Endothelial cell of umbilical vein (primary cell): ENCODE results near the gene ELANE. TPM values are rescaled to one million over a fixed set of nuclear protein-coding genes. Genes with fewer than 3 reads are reported as not detected.

Source experiments
- BruUV-seq: library from RNA; stranded (reverse); fragments of 400-500 nt; replicated peaks from 2 replicates; lab custom pipeline; 2021; lab: Mats Ljungman, UMichigan
- CTCF ChIA-PET: fragments of 300-600, 350-600 bp; sonication (Branson Sonifier 250); formaldehyde crosslinking; loops from one replicate; lab custom pipeline; 2021; ENCODE audit warnings: antibody characterized with exemption, inconsistent platforms; lab: Charles Lee
- POLR2A ChIA-PET: fragments of 300-600, 350-600 bp; sonication (Branson Sonifier 250); formaldehyde crosslinking; loops from one replicate; lab custom pipeline; 2021; ENCODE audit warnings: antibody characterized with exemption, inconsistent platforms; lab: Charles Lee
- DNase-seq: peaks from one replicate; pipeline ENCODE4 v3.0.0-alpha.2; 2011; ENCODE audit warnings: low read depth, low spot score
- FAIRE-seq: peaks from 2 replicates; lab custom pipeline; 2011; peaks lifted over from hg19 to GRCh38; lab: Jason Lieb, UNC
- H2AFZ ChIP-seq: 2 replicates; pipeline ENCODE4 v1.6.0; 2012; ENCODE audit warnings: low read depth, low read length, control low read depth, inconsistent platforms
- H3K27ac ChIP-seq: 2 replicates; pipeline ENCODE4 v1.5.1; 2011; ENCODE audit warnings: low read depth, mild to moderate bottlenecking, control low read depth, low read length, moderate library complexity; ENCODE audit not compliant: insufficient read depth
- H3K27me3 ChIP-seq, 2 experiments: 2 replicates each; pipeline versions ENCODE4 v1.6.0 to v1.6.1; 2011; ENCODE audit warnings: low read length in 2 of 2, mixed read lengths in 1 of 2; ENCODE audit not compliant: control insufficient read depth in 2 of 2, insufficient read depth in 2 of 2
- H3K36me3 ChIP-seq, 2 experiments: 2 replicates in 1 of 2; 3 replicates in 1 of 2; pipeline ENCODE4 v1.5.1; 2011; ENCODE audit warnings: low read length in 2 of 2, mild to moderate bottlenecking in 1 of 2, moderate library complexity in 1 of 2; ENCODE audit not compliant: control insufficient read depth in 2 of 2, insufficient read depth in 2 of 2; ENCODE audit errors: extremely low read depth in 1 of 2
- H3K4me1 ChIP-seq: 3 replicates; pipeline ENCODE4 v1.5.1; 2011; ENCODE audit warnings: mild to moderate bottlenecking, low read length; ENCODE audit not compliant: control insufficient read depth, insufficient read depth; ENCODE audit errors: extremely low read depth
- H3K4me2 ChIP-seq: 2 replicates; pipeline ENCODE4 v1.6.1; 2011; ENCODE audit warnings: low read length, control low read depth, mixed read lengths; ENCODE audit not compliant: insufficient read depth
- H3K4me3 ChIP-seq, 3 experiments: fragments of 200-600 bp in 1 of 3; sonication (generic), shearing (Covaris generic) in 1 of 3; replicated peaks in 1 of 3; 2 replicates each; pipeline ENCODE4 v1.5.1; 2011 to 2016; ENCODE audit warnings: control low read depth in 3 of 3, low read length in 3 of 3, mild to moderate bottlenecking in 2 of 3, inconsistent platforms in 1 of 3, low read depth in 1 of 3, moderate library complexity in 1 of 3; ENCODE audit not compliant: insufficient read depth in 1 of 3
- H3K79me2 ChIP-seq: 2 replicates; pipeline ENCODE4 v1.6.0; 2012; ENCODE audit warnings: low read length, inconsistent platforms; ENCODE audit not compliant: control insufficient read depth, insufficient read depth
- H3K9ac ChIP-seq: replicated peaks from 2 replicates; pipeline ENCODE3; 2011; ENCODE audit warnings: low read length, control low read depth; ENCODE audit not compliant: insufficient read depth; ENCODE audit errors: extremely low read depth
- H3K9me1 ChIP-seq: replicated peaks from 3 replicates; pipeline ENCODE4 v1.6.0; 2011; ENCODE audit warnings: mild to moderate bottlenecking, low read length; ENCODE audit not compliant: control insufficient read depth, insufficient read depth; ENCODE audit errors: extremely low read depth
- H3K9me3 ChIP-seq: replicated peaks from 2 replicates; pipeline ENCODE4 v1.5.1; 2012; ENCODE audit warnings: low read length, inconsistent platforms; ENCODE audit not compliant: control insufficient read depth, insufficient read depth
- H4K20me1 ChIP-seq: replicated peaks from 2 replicates; pipeline ENCODE3; 2011; ENCODE audit warnings: mild to moderate bottlenecking, low read length; ENCODE audit not compliant: control insufficient read depth, insufficient read depth; ENCODE audit errors: extremely low read depth
- CTCF ChIP-seq, 2 donors: IDR thresholded peaks; 1 replicate in 1 of 2; 2 replicates in 1 of 2; pipeline ENCODE4 v1.5.1; 2011; ENCODE audit warnings: low read length in 2 of 2, mild to moderate bottlenecking in 2 of 2, moderate library complexity in 2 of 2, control low read depth in 1 of 2, inconsistent platforms in 1 of 2, low read depth in 1 of 2; ENCODE audit not compliant: insufficient read depth in 1 of 2; ENCODE audit errors: extremely low read depth in 1 of 2
- EZH2 ChIP-seq: IDR thresholded peaks from 2 replicates; pipeline ENCODE4 v1.6.1; 2012; ENCODE audit warnings: borderline replicate concordance, low read depth, mild to moderate bottlenecking, moderate library complexity, low read length, inconsistent platforms; ENCODE audit not compliant: severe bottlenecking
- GATA2 ChIP-seq: IDR thresholded peaks from 2 replicates; pipeline ENCODE4 v1.7.0; 2011; ENCODE audit warnings: low read depth, mild to moderate bottlenecking, moderate library complexity, mixed read lengths, low read length; ENCODE audit not compliant: insufficient read length, insufficient read depth
- JUN ChIP-seq: IDR thresholded peaks from 2 replicates; pipeline ENCODE4 v1.6.1; 2011; ENCODE audit warnings: borderline replicate concordance, low read depth; ENCODE audit not compliant: insufficient read length, insufficient read depth
- MAX ChIP-seq: IDR thresholded peaks from 2 replicates; pipeline ENCODE4 v1.6.1; 2011; ENCODE audit not compliant: insufficient read depth, insufficient read length
- MYC ChIP-seq: IDR thresholded peaks from one replicate; pipeline ENCODE4 v1.6.1; 2011; ENCODE audit warnings: mild to moderate bottlenecking, low read depth, low read length
- POLR2A ChIP-seq: IDR thresholded peaks from 2 replicates; pipeline ENCODE4 v1.6.1; 2012; ENCODE audit warnings: low read depth, mild to moderate bottlenecking, control low read depth, low read length
- POLR2AphosphoS5 ChIP-seq: IDR thresholded peaks from 2 replicates; pipeline ENCODE4 v1.6.1; 2012; ENCODE audit warnings: low read depth, mild to moderate bottlenecking, control low read depth, low read length, moderate library complexity; ENCODE audit not compliant: insufficient read depth
- dilution Hi-C: fragments of 300-500 bp; cut with MboI; formaldehyde crosslinking; loops from one replicate; pipeline ENCODE4 v1.15.0; 2019; ENCODE audit warnings: low sequenced_read_pairs; ENCODE audit not compliant: extremely low pct_ligation_motif_present
- intact Hi-C: fragments of 100-400 bp; cut with micrococcal nuclease; formaldehyde crosslinking; loops from one replicate; pipeline ENCODE4 v1.10.0; 2022
- polyA plus RNA-seq, 4 experiments: library from polyadenylated mRNA; depleted of rRNA in 3 of 4; stranded (reverse) in 3 of 4; unstranded in 1 of 4; fragments of >200 nt; gene quantifications; 2 replicates each; pipeline versions ENCODE4 v1.2.1 to v1.2.3, GENCODE V29; 2011 to 2012; ENCODE audit warnings: missing spikeins in 1 of 4
- total RNA-seq: library from RNA; stranded (reverse); gene quantifications from 2 replicates; pipeline ENCODE4 v1.2.3, GENCODE V29; 2021

Gene ELANE
- total and polyA plus RNA-seq, 2 donors (not counting 3 experiments of a cell fraction or from before 2014, with no cell fraction given): not detected

GRCh38 chr19:855142-855541 is 3.0 kb downstream of the ELANE start:
- Histone ChIP-seq H3K27me3 (peaks cover 0 to 2% of the 10 kb centered on the region in 2 experiments), H3K4me2 (no peak overlapping the region), H3K79me2 (no peaks in the 10 kb centered on the region), H3K27ac (no peak overlapping the region), H3K9me3 (no peaks in the 10 kb centered on the region), H4K20me1 (no peaks in the 10 kb centered on the region), H3K9me1 (no peaks in the 10 kb centered on the region), H3K4me1 (no peaks in the 10 kb centered on the region), H3K36me3 (no peaks in the 10 kb centered on the region), H3K4me3 (no peak overlapping the region), H3K9ac (no peak overlapping the region), H2AFZ (no peak overlapping the region)
- POLR2A ChIA-PET: no interaction called here
- intact Hi-C loops: no loop called here
- CTCF ChIA-PET: no interaction called here
- FAIRE-seq (no peak), DNase-seq (no peak)
- TF ChIP-seq MAX (no peak), POLR2A (no peak), GATA2 (no peak), JUN (no peak), POLR2AphosphoS5 (no peak), CTCF (IDR thresholded peaks at IDR 0.05; ENCODE audit: extremely low read depth in 1 of 2, insufficient read depth in 1 of 2, low read depth in 1 of 2, low read length in 2 of 2) (no peak), EZH2 (no peak), MYC (no peak)
- dilution Hi-C loops: no loop called here
- no TSS peak for BruUV-seq
